Fibroblast of lung (primary cell): ENCODE results near the gene EML4. TPM values are rescaled to one million over a fixed set of nuclear protein-coding genes. Genes with fewer than 3 reads are reported as not detected.

Experiments used
- DNase-seq, 2 donors: peaks; one replicate each; pipeline versions ENCODE4 v3.0.0 to v3.0.0-alpha.2; 2010; ENCODE audit warnings: low read depth in 2 of 2
- H2AFZ ChIP-seq: 2 replicates; pipeline ENCODE4 v1.5.1; 2012; ENCODE audit warnings: low read length, control low read depth, inconsistent platforms
- H3K27ac ChIP-seq: 2 replicates; pipeline ENCODE4 v1.5.1; 2011; ENCODE audit warnings: low read length, control low read depth; ENCODE audit not compliant: insufficient read depth
- H3K27me3 ChIP-seq: 2 replicates; pipeline ENCODE4 v1.5.1; 2011; ENCODE audit warnings: mild to moderate bottlenecking, low read length; ENCODE audit not compliant: control insufficient read depth, insufficient read depth
- H3K36me3 ChIP-seq: 2 replicates; pipeline ENCODE4 v1.5.1; 2011; ENCODE audit warnings: low read length; ENCODE audit not compliant: control insufficient read depth, insufficient read depth
- H3K4me1 ChIP-seq: 2 replicates; pipeline ENCODE4 v1.5.1; 2011; ENCODE audit warnings: low read length; ENCODE audit not compliant: control insufficient read depth, insufficient read depth; ENCODE audit errors: extremely low read depth
- H3K4me2 ChIP-seq: 2 replicates; pipeline ENCODE4 v1.5.1; 2011; ENCODE audit warnings: low read length, control low read depth; ENCODE audit not compliant: insufficient read depth; ENCODE audit errors: extremely low read depth
- H3K4me3 ChIP-seq, 4 experiments: fragments of 200-600 bp in 1 of 4; sonication (generic) in 1 of 4; replicated peaks in 1 of 4; 2 replicates each; pipeline ENCODE4 v1.5.1; 2011 to 2016; ENCODE audit warnings: low read length in 4 of 4, low read depth in 3 of 4, mild to moderate bottlenecking in 3 of 4, control low read depth in 2 of 4, inconsistent platforms in 1 of 4, mixed read lengths in 1 of 4; ENCODE audit not compliant: insufficient read depth in 1 of 4; ENCODE audit errors: control extremely low read depth in 1 of 4
- H3K79me2 ChIP-seq: 2 replicates; pipeline ENCODE4 v1.5.1; 2012; ENCODE audit warnings: mild to moderate bottlenecking, low read length, inconsistent platforms; ENCODE audit not compliant: control insufficient read depth, insufficient read depth
- H3K9ac ChIP-seq: 2 replicates; pipeline ENCODE4 v1.5.1; 2011; ENCODE audit warnings: mild to moderate bottlenecking, low read length, control low read depth; ENCODE audit not compliant: insufficient read depth
- H3K9me3 ChIP-seq: 2 replicates; pipeline ENCODE4 v1.5.1; 2012; ENCODE audit warnings: low read depth, low read length; ENCODE audit not compliant: control insufficient read depth, insufficient read depth
- H4K20me1 ChIP-seq: 2 replicates; pipeline ENCODE4 v1.5.1; 2011; ENCODE audit warnings: low read length; ENCODE audit not compliant: control insufficient read depth, insufficient read depth; ENCODE audit errors: extremely low read depth
- EZH2 ChIP-seq: IDR thresholded peaks from 2 replicates; pipeline ENCODE4 v1.5.1; 2012; ENCODE audit warnings: low read length, control low read depth, mild to moderate bottlenecking; ENCODE audit errors: missing control alignments
- polyA plus RNA-seq, 2 donors: library from polyadenylated mRNA; depleted of rRNA in 1 of 2; stranded (reverse) in 1 of 2; unstranded in 1 of 2; fragments of >200 nt; gene quantifications; 2 replicates each; pipeline ENCODE4 v1.2.1, GENCODE V29; 2011 to 2012; ENCODE audit warnings: missing spikeins in 1 of 2
- total RNA-seq: library from RNA; depleted of rRNA; stranded (reverse); fragments of >200 nt; gene quantifications from 2 replicates; pipeline ENCODE4 v1.2.1, GENCODE V29; 2014
- TF ChIP-seq, protein P1 (sequence below), 2 donors: IDR thresholded peaks in 1 of 2; conservative IDR thresholded peaks in 1 of 2; 1 replicate in 1 of 2; 2 replicates in 1 of 2; pipeline ENCODE4 v1.5.1; 2011 to 2012; ENCODE audit warnings: low read length in 2 of 2, control low read depth in 1 of 2, inconsistent platforms in 1 of 2, low read depth in 1 of 2, mild to moderate bottlenecking in 1 of 2

EML4 gene
- total and polyA plus RNA-seq, 2 donors (not counting 1 experiment from before 2014, with no cell fraction given) = 49.5 to 62.7 TPM

DNA sequence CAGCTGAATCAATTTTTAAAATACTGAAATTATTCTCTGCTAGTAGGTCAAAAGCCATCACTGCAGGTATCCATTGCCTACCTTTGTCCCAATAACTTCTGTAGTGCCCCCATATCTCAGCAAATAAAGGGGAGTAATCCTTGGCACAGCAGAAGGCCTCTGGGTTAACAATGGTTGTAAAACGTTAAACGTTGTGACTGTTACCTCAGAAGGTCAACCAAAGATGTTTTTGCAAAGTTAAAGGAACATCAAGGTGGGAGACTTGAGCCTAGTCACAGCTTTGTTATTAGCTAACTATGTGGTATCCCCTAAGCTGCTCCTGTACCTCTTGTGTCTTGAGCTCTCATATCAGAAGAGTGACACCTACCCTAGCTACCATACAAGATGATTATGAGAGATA is 131.4 kb downstream of the EML4 start:
- Histone ChIP-seq H2AFZ (no peak overlapping the region), H3K4me1 (no peaks in the 10 kb centered on the region), H3K27me3 (no peaks in the 10 kb centered on the region), H3K36me3 (peaks cover 3% of the 10 kb centered on the region), H3K9ac (no peak overlapping the region), H3K27ac (no peak overlapping the region), H3K79me2 (no peaks in the 10 kb centered on the region), H3K9me3 (no peaks in the 10 kb centered on the region), H3K4me2 (no peak overlapping the region), H3K4me3 (no peak overlapping the region), H4K20me1 (no peaks in the 10 kb centered on the region)
- TF ChIP-seq, protein P1, sequence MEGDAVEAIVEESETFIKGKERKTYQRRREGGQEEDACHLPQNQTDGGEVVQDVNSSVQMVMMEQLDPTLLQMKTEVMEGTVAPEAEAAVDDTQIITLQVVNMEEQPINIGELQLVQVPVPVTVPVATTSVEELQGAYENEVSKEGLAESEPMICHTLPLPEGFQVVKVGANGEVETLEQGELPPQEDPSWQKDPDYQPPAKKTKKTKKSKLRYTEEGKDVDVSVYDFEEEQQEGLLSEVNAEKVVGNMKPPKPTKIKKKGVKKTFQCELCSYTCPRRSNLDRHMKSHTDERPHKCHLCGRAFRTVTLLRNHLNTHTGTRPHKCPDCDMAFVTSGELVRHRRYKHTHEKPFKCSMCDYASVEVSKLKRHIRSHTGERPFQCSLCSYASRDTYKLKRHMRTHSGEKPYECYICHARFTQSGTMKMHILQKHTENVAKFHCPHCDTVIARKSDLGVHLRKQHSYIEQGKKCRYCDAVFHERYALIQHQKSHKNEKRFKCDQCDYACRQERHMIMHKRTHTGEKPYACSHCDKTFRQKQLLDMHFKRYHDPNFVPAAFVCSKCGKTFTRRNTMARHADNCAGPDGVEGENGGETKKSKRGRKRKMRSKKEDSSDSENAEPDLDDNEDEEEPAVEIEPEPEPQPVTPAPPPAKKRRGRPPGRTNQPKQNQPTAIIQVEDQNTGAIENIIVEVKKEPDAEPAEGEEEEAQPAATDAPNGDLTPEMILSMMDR (conservative IDR thresholded peaks at IDR 0.05 in 1 of 2, IDR thresholded peaks at IDR 0.05 in 1 of 2; ENCODE audit: low read depth in 1 of 2, low read length in 2 of 2) = no peak
- TF ChIP-seq EZH2 = no peak
- no peak for DNase-seq

DNA sequence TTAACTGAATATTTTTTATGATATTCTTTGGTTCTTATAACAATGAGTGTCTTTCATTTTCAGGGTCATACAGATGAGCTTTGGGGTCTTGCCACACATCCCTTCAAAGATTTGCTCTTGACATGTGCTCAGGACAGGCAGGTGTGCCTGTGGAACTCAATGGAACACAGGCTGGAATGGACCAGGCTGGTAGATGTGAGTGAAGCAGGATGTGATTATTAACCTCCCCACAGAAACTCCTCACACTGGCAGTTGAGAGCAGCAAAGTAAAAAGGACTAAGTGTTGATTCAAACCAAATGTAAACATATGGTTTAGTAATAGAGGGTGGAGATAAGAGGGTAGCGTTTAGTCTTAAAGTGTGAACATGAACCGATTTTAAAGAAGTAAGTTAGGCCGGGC is 134.1 kb downstream of the EML4 start:
- H3K27me3 ChIP-seq = no peaks in the 10 kb centered on the region
- H3K9ac ChIP-seq = no peak overlapping the region
- no peak for DNase-seq
- no peak overlapping the region for H3K27ac ChIP-seq
- no peaks in the 10 kb centered on the region for H4K20me1 ChIP-seq
- peaks cover 5% of the 10 kb centered on the region for H3K36me3 ChIP-seq
- H3K4me1 ChIP-seq = no peaks in the 10 kb centered on the region
- H3K4me3 ChIP-seq = no peak overlapping the region
- H3K79me2 ChIP-seq = no peaks in the 10 kb centered on the region
- no peak overlapping the region for H2AFZ ChIP-seq
- no peaks in the 10 kb centered on the region for H3K9me3 ChIP-seq
- TF ChIP-seq, protein P1 (conservative IDR thresholded peaks at IDR 0.05 in 1 of 2, IDR thresholded peaks at IDR 0.05 in 1 of 2; ENCODE audit: low read depth in 1 of 2, low read length in 2 of 2) = no peak
- no peak for TF ChIP-seq EZH2
- H3K4me2 ChIP-seq = no peak overlapping the region

DNA sequence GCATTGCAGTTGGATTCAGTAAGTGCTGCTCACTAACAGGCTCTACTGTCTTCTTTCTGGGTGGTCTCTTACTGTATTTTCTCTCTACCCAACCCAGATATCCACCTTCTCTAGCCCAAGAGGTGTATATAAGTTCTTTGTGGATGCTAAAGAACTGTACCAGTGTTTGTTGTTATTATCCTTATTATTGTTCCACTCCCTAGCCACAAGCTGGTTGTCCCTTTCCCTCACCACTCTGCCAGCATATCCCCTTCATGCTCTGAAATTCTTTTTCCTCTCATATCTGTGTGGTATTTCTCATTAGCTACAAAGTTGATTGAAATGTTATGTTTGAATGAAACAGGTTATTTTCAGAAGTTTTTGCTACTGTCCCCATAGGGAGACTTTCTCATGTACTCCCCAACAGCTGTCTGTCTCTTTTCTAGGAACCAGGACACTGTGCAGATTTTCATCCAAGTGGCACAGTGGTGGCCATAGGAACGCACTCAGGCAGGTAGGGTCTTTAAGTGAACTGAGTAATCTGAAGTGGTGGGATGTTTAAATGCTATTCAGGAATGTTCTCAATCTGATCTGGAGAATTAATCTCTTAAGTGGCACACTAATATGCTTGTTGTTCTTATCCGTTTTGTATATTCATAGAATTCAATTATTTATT is 135.0 kb downstream of the EML4 start:
- TF ChIP-seq, protein P1 (conservative IDR thresholded peaks at IDR 0.05 in 1 of 2, IDR thresholded peaks at IDR 0.05 in 1 of 2; ENCODE audit: low read depth in 1 of 2, low read length in 2 of 2) = no peak
- TF ChIP-seq EZH2 = no peak
- Histone ChIP-seq H3K79me2 (no peaks in the 10 kb centered on the region), H2AFZ (no peak overlapping the region), H3K36me3 (peaks cover 5% of the 10 kb centered on the region), H3K27ac (no peak overlapping the region), H3K4me3 (no peak overlapping the region), H3K4me2 (no peak overlapping the region), H3K9ac (no peak overlapping the region), H3K9me3 (no peaks in the 10 kb centered on the region), H4K20me1 (no peaks in the 10 kb centered on the region), H3K4me1 (no peaks in the 10 kb centered on the region), H3K27me3 (no peaks in the 10 kb centered on the region)
- no peak for DNase-seq
